GM19239 (cell line): ENCODE measurements around the gene NABP1.
"Not testable (repeated sequence)": the region's sequence is repeated elsewhere in the genome, so short reads cannot be mapped to it uniquely, and the experiment has no call there.

Experiments used
- DNase-seq: peaks from one replicate; pipeline ENCODE4 v3.0.0; 2011; ENCODE audit warnings: low spot score; ENCODE audit not compliant: insufficient read length
- FAIRE-seq: peaks from 2 replicates; lab custom pipeline; 2011; peaks lifted over from hg19 to GRCh38; lab: Jason Lieb, UNC

NABP1 gene

GRCh38 chr2:191677646-191678436, at the start of gene NABP1:
TSS of gene NABP1 (plus strand) at chr2:191678136. CDS start at chr2:191678615, 479 bp downstream.
- DNase-seq (peak; percentile 40), FAIRE-seq (peak; percentile 97)

- no peak for DNase-seq
- FAIRE-seq, result peak; percentile 55
Measured at GRCh38 chr2:191629001-191629453, 48.9 kb upstream of the NABP1 start.

GRCh38 chr2:191629976-191630712, 47.8 kb upstream of the NABP1 start:
- DNase-seq, result no peak
- no peak for FAIRE-seq

GRCh38 chr2:191631754-191632153, 46.2 kb upstream of the NABP1 start:
- DNase-seq, result no peak
- FAIRE-seq, result no peak

GRCh38 chr2:191632426-191632825, 45.5 kb upstream of the NABP1 start:
- FAIRE-seq (no peak), DNase-seq (no peak)

- DNase-seq (no peak), FAIRE-seq (no peak)
Measured at GRCh38 chr2:191634791-191635190, 43.1 kb upstream of the NABP1 start.

- no peak for DNase-seq
- peak; percentile 85 for FAIRE-seq
Measured at GRCh38 chr2:191635333-191636234, 42.4 kb upstream of the NABP1 start.

GRCh38 chr2:191636235-191636543, 41.7 kb upstream of the NABP1 start:
- no peak for FAIRE-seq
- DNase-seq, result no peak

GRCh38 chr2:191636586-191636985, 41.4 kb upstream of the NABP1 start:
- FAIRE-seq (no peak), DNase-seq (no peak)

GRCh38 chr2:191637182-191638078, 40.5 kb upstream of the NABP1 start:
- FAIRE-seq, result peak; percentile 87
- DNase-seq, result no peak

- no peak for DNase-seq
- FAIRE-seq, result peak; percentile 79
Measured at GRCh38 chr2:191638079-191638801, 39.7 kb upstream of the NABP1 start.

GRCh38 chr2:191638802-191639172, 39.1 kb upstream of the NABP1 start:
- DNase-seq (no peak), FAIRE-seq (no peak)

- DNase-seq (no peak), FAIRE-seq (no peak)
Measured at GRCh38 chr2:191641609-191642008, 36.3 kb upstream of the NABP1 start.

GRCh38 chr2:191642541-191642940, 35.4 kb upstream of the NABP1 start:
- DNase-seq (no peak), FAIRE-seq (no peak)

GRCh38 chr2:191643429-191643828, 34.5 kb upstream of the NABP1 start:
- FAIRE-seq (no peak), DNase-seq (no peak)

- FAIRE-seq, DNase-seq: not testable (repeated sequence)
Measured at GRCh38 chr2:191644613-191645012, 33.3 kb upstream of the NABP1 start.

GRCh38 chr2:191645032-191645431, 32.9 kb upstream of the NABP1 start:
- DNase-seq (no peak), FAIRE-seq (no peak)

GRCh38 chr2:191645434-191646162, 32.3 kb upstream of the NABP1 start:
- FAIRE-seq (no peak), DNase-seq (no peak)
